ENCODE data around the gene RANBP1. TPM values are rescaled to one million over a fixed set of nuclear protein-coding genes. Genes with fewer than 3 reads are reported as not detected.

RANBP1 gene
- total and polyA plus RNA-seq, 9 of the 15 experiments (the other 6 are each of a cell fraction or from before 2014, with no cell fraction given), result 162 to 2,891 (median 1,289) TPM

GRCh38 chr22:20116376-20116950, 559 bp downstream of the RANBP1 start (continued):
- TF ChIP-seq, protein P1, sequence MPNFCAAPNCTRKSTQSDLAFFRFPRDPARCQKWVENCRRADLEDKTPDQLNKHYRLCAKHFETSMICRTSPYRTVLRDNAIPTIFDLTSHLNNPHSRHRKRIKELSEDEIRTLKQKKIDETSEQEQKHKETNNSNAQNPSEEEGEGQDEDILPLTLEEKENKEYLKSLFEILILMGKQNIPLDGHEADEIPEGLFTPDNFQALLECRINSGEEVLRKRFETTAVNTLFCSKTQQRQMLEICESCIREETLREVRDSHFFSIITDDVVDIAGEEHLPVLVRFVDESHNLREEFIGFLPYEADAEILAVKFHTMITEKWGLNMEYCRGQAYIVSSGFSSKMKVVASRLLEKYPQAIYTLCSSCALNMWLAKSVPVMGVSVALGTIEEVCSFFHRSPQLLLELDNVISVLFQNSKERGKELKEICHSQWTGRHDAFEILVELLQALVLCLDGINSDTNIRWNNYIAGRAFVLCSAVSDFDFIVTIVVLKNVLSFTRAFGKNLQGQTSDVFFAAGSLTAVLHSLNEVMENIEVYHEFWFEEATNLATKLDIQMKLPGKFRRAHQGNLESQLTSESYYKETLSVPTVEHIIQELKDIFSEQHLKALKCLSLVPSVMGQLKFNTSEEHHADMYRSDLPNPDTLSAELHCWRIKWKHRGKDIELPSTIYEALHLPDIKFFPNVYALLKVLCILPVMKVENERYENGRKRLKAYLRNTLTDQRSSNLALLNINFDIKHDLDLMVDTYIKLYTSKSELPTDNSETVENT (CRISPR knock-in tag; IDR thresholded peaks at IDR 0.05), result peak; percentile 9; the same call in 1 of the 2 replicates
- TF ChIP-seq EHMT2 (IDR thresholded peaks at IDR 0.05) (peak; percentile 63; the same call in 1 of the 2 replicates), KDM5B (IDR thresholded peaks at IDR 0.05; ENCODE audit: insufficient replicate concordance, low read depth, low read length) (peak; percentile 28), POLR2A (conservative IDR thresholded peaks at IDR 0.05) (0 out of 2 replicates have a peak, but pooled peaks have one; percentile 1), CHD1 (IDR thresholded peaks at IDR 0.05; ENCODE audit: low read length) (peak; percentile 77), TEAD1 (CRISPR knock-in tag; IDR thresholded peaks at IDR 0.05) (peak in 1 of 2 experiments; percentile 64; a peak in 1 of 4 replicates), THRB (CRISPR knock-in tag; conservative IDR thresholded peaks at IDR 0.05) (peak; percentile 92), RB1 (IDR thresholded peaks at IDR 0.05; ENCODE audit: low read depth) (no peak), ZNF57 (CRISPR knock-in tag; IDR thresholded peaks at IDR 0.05) (peak; percentile 64; the same call in 1 of the 2 replicates), HLTF (IDR thresholded peaks at IDR 0.05) (peak; percentile 99; the same call in 1 of the 2 replicates), HDGF (IDR thresholded peaks at IDR 0.05) (no peak), ELK3 (CRISPR knock-in tag; IDR thresholded peaks at IDR 0.05) (0 out of 2 replicates have a peak, but pooled peaks have one; percentile 70), CC2D1A (IDR thresholded peaks at IDR 0.05) (peak; percentile 83), WHSC1 (IDR thresholded peaks at IDR 0.05; ENCODE audit: low read length) (peak; percentile 31), ZNF695 (CRISPR knock-in tag; IDR thresholded peaks at IDR 0.05) (0 out of 2 replicates have a peak, but pooled peaks have one; percentile 81), MEIS2 (IDR thresholded peaks at IDR 0.05; ENCODE audit: partially characterized antibody) (no peak), SMARCA5 (IDR thresholded peaks at IDR 0.05) (peak; percentile 95)
- TF ChIP-seq, protein P2, sequence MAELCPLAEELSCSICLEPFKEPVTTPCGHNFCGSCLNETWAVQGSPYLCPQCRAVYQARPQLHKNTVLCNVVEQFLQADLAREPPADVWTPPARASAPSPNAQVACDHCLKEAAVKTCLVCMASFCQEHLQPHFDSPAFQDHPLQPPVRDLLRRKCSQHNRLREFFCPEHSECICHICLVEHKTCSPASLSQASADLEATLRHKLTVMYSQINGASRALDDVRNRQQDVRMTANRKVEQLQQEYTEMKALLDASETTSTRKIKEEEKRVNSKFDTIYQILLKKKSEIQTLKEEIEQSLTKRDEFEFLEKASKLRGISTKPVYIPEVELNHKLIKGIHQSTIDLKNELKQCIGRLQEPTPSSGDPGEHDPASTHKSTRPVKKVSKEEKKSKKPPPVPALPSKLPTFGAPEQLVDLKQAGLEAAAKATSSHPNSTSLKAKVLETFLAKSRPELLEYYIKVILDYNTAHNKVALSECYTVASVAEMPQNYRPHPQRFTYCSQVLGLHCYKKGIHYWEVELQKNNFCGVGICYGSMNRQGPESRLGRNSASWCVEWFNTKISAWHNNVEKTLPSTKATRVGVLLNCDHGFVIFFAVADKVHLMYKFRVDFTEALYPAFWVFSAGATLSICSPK (IDR thresholded peaks at IDR 0.05; ENCODE audit: borderline replicate concordance), result no peak; the same call in none of the 2 replicates
- TF ChIP-seq, protein P3, sequence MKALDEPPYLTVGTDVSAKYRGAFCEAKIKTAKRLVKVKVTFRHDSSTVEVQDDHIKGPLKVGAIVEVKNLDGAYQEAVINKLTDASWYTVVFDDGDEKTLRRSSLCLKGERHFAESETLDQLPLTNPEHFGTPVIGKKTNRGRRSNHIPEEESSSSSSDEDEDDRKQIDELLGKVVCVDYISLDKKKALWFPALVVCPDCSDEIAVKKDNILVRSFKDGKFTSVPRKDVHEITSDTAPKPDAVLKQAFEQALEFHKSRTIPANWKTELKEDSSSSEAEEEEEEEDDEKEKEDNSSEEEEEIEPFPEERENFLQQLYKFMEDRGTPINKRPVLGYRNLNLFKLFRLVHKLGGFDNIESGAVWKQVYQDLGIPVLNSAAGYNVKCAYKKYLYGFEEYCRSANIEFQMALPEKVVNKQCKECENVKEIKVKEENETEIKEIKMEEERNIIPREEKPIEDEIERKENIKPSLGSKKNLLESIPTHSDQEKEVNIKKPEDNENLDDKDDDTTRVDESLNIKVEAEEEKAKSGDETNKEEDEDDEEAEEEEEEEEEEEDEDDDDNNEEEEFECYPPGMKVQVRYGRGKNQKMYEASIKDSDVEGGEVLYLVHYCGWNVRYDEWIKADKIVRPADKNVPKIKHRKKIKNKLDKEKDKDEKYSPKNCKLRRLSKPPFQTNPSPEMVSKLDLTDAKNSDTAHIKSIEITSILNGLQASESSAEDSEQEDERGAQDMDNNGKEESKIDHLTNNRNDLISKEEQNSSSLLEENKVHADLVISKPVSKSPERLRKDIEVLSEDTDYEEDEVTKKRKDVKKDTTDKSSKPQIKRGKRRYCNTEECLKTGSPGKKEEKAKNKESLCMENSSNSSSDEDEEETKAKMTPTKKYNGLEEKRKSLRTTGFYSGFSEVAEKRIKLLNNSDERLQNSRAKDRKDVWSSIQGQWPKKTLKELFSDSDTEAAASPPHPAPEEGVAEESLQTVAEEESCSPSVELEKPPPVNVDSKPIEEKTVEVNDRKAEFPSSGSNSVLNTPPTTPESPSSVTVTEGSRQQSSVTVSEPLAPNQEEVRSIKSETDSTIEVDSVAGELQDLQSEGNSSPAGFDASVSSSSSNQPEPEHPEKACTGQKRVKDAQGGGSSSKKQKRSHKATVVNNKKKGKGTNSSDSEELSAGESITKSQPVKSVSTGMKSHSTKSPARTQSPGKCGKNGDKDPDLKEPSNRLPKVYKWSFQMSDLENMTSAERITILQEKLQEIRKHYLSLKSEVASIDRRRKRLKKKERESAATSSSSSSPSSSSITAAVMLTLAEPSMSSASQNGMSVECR (CRISPR knock-in tag; IDR thresholded peaks at IDR 0.05), result no peak

Data from K562 (cell line).